Duodenal mucosa (tissue), 2 donors: Measurements from ENCODE around the gene MOSMO.
"Not testable (repeated sequence)": the region's sequence is repeated elsewhere in the genome, so short reads cannot be mapped to it uniquely, and the experiment has no call there.

ENCODE experiments used
- H3K27ac ChIP-seq: one replicate; pipeline ENCODE4 v1.7.0; 2013; ENCODE audit warnings: low read depth, low read length
- H3K27me3 ChIP-seq, 2 donors: one replicate each; pipeline ENCODE4 v1.7.0; 2013; ENCODE audit warnings: low read length in 2 of 2, control low read depth in 1 of 2; ENCODE audit not compliant: insufficient read depth in 2 of 2, control insufficient read depth in 1 of 2
- H3K36me3 ChIP-seq, 2 donors: one replicate each; pipeline ENCODE4 v1.7.0; 2013; ENCODE audit warnings: low read length in 2 of 2, control low read depth in 1 of 2; ENCODE audit not compliant: insufficient read depth in 2 of 2, control insufficient read depth in 1 of 2
- H3K4me1 ChIP-seq, 2 donors: one replicate each; pipeline ENCODE4 v1.7.0; 2013; ENCODE audit warnings: low read length in 2 of 2, control low read depth in 1 of 2; ENCODE audit not compliant: insufficient read depth in 2 of 2, control insufficient read depth in 1 of 2
- H3K4me3 ChIP-seq, 2 donors: one replicate each; pipeline ENCODE4 v1.7.0; 2013; ENCODE audit warnings: low read length in 2 of 2, low read depth in 1 of 2
- H3K9ac ChIP-seq, 2 donors: one replicate each; pipeline ENCODE4 v1.7.0; 2013; ENCODE audit warnings: low read length in 2 of 2, low read depth in 1 of 2
- H3K9me3 ChIP-seq, 2 donors: one replicate each; pipeline ENCODE4 v1.7.0; 2013; ENCODE audit warnings: low read length in 2 of 2, control low read depth in 1 of 2; ENCODE audit not compliant: control insufficient read depth in 1 of 2

Gene MOSMO

GRCh38 chr16:22030087-22030812 lies 22.3 kb downstream of the MOSMO start:
- H3K9ac ChIP-seq = no peak overlapping the region
- H3K9me3 ChIP-seq = no peaks in the 10 kb centered on the region
- H3K27me3 ChIP-seq = no peaks in the 10 kb centered on the region
- H3K36me3 ChIP-seq = no peaks in the 10 kb centered on the region
- H3K4me3 ChIP-seq = no peak overlapping the region
- H3K4me1 ChIP-seq = peaks cover 7 to 32% of the 10 kb centered on the region in 2 donors
- no peak overlapping the region for H3K27ac ChIP-seq

- Histone ChIP-seq H3K36me3 (no peaks in the 10 kb centered on the region), H3K9me3 (no peaks in the 10 kb centered on the region), H3K4me3 (no peak overlapping the region), H3K9ac (no peak overlapping the region), H3K27ac (no peak overlapping the region), H3K4me1 (peaks cover 7 to 23% of the 10 kb centered on the region in 2 donors), H3K27me3 (no peaks in the 10 kb centered on the region)
Observed at GRCh38 chr16:22031483-22032083, 23.7 kb downstream of the MOSMO start.

GRCh38 chr16:22034503-22034902 lies 26.6 kb downstream of the MOSMO start:
- H3K4me3 ChIP-seq = no peak overlapping the region
- H3K9me3 ChIP-seq = no peaks in the 10 kb centered on the region
- H3K9ac ChIP-seq = no peak overlapping the region
- peaks cover 7 to 9% of the 10 kb centered on the region in 2 donors for H3K4me1 ChIP-seq
- no peaks in the 10 kb centered on the region for H3K27me3 ChIP-seq
- H3K27ac ChIP-seq = no peak overlapping the region
- peaks cover 0 to 8% of the 10 kb centered on the region in 2 donors for H3K36me3 ChIP-seq

- H3K36me3 ChIP-seq = peaks cover 0 to 8% of the 10 kb centered on the region in 2 donors
- no peak overlapping the region for H3K4me3 ChIP-seq
- no peaks in the 10 kb centered on the region for H3K27me3 ChIP-seq
- no peak overlapping the region for H3K27ac ChIP-seq
- H3K9me3 ChIP-seq = no peaks in the 10 kb centered on the region
- no peak overlapping the region for H3K9ac ChIP-seq
- peaks cover 4 to 6% of the 10 kb centered on the region in 2 donors for H3K4me1 ChIP-seq
Observed at GRCh38 chr16:22035153-22035552, 27.2 kb downstream of the MOSMO start.

- H3K4me1 ChIP-seq, H3K4me3 ChIP-seq, H3K36me3 ChIP-seq, H3K9ac ChIP-seq, H3K27me3 ChIP-seq, H3K27ac ChIP-seq, H3K9me3 ChIP-seq: not testable (repeated sequence)
Observed at GRCh38 chr16:22043882-22044281, 36.0 kb downstream of the MOSMO start.

GRCh38 chr16:22045888-22046287 lies 38.0 kb downstream of the MOSMO start:
- not testable (repeated sequence) for H3K9me3 ChIP-seq, H3K4me1 ChIP-seq, H3K36me3 ChIP-seq, H3K9ac ChIP-seq, H3K27ac ChIP-seq, H3K4me3 ChIP-seq, H3K27me3 ChIP-seq

GRCh38 chr16:22050963-22051362 lies 43.1 kb downstream of the MOSMO start:
- H3K9me3 ChIP-seq = no peaks in the 10 kb centered on the region
- H3K27ac ChIP-seq = no peak overlapping the region
- H3K9ac ChIP-seq = no peak overlapping the region
- H3K27me3 ChIP-seq = no peaks in the 10 kb centered on the region
- H3K4me1 ChIP-seq = no peaks in the 10 kb centered on the region
- no peak overlapping the region for H3K4me3 ChIP-seq
- no peaks in the 10 kb centered on the region for H3K36me3 ChIP-seq

- Histone ChIP-seq H3K9me3 (no peaks in the 10 kb centered on the region), H3K36me3 (no peaks in the 10 kb centered on the region), H3K27ac (no peak overlapping the region), H3K9ac (no peak overlapping the region), H3K27me3 (no peaks in the 10 kb centered on the region), H3K4me1 (no peaks in the 10 kb centered on the region), H3K4me3 (no peak overlapping the region)
Observed at GRCh38 chr16:22052980-22053379, 45.1 kb downstream of the MOSMO start.

- no peaks in the 10 kb centered on the region for H3K36me3 ChIP-seq
- no peaks in the 10 kb centered on the region for H3K9me3 ChIP-seq
- no peak overlapping the region for H3K9ac ChIP-seq
- H3K27ac ChIP-seq = no peak overlapping the region
- no peak overlapping the region for H3K4me3 ChIP-seq
- H3K27me3 ChIP-seq = no peaks in the 10 kb centered on the region
- no peaks in the 10 kb centered on the region for H3K4me1 ChIP-seq
Observed at GRCh38 chr16:22053921-22054341, 46.0 kb downstream of the MOSMO start.

GRCh38 chr16:22054847-22055590 lies 47.1 kb downstream of the MOSMO start:
- Histone ChIP-seq H3K9ac (no peak overlapping the region), H3K9me3 (no peaks in the 10 kb centered on the region), H3K4me3 (no peak overlapping the region), H3K27ac (no peak overlapping the region), H3K36me3 (no peaks in the 10 kb centered on the region), H3K27me3 (no peaks in the 10 kb centered on the region), H3K4me1 (no peaks in the 10 kb centered on the region)
